Left cardiac atrium (tissue), 4 donors: Measurements from ENCODE around the gene SEC61A2. TPM values are rescaled to one million over a fixed set of nuclear protein-coding genes. Genes with fewer than 3 reads are reported as not detected.

ENCODE experiments used
- ATAC-seq, 2 donors: fragments of 200-7000 bp; cut with Tn5 transposase; one replicate each; pipeline ENCODE4 v1.9.1; 2020; ENCODE audit warnings: mild to moderate bottlenecking in 2 of 2, moderate library complexity in 2 of 2
- DNase-seq: peaks from one replicate; pipeline ENCODE4 v3.0.0-alpha.2; 2020
- intact Hi-C, 2 donors: fragments of 100-400 bp; cut with DNase I; formaldehyde crosslinking; loops; one replicate each; pipeline versions ENCODE4 v1.14.1 to v1.15.1; 2022 to 2023
- total RNA-seq, 2 donors: library from RNA; stranded (reverse); fragmentation: NEBNext Ultra II Directional; extraction: Animal tissue kit (Norgen Biotek cat#: 25700); gene quantifications; one replicate each; pipeline ENCODE4 v1.2.1, GENCODE V29; 2021
- donor health status: DM: no; HTN: yes; CAD: no.
- donor health status: DM: no; HTN: yes; CAD: no; lungs with severe emphysema.
- donor health status: DM: yes; HTN: yes; CAD: no.
- donor health status: Dilated cardiomyopathy.

The SEC61A2 gene
- total RNA-seq, 2 donors from 2014 or later, result 11.4 to 13.8 TPM

DNA sequence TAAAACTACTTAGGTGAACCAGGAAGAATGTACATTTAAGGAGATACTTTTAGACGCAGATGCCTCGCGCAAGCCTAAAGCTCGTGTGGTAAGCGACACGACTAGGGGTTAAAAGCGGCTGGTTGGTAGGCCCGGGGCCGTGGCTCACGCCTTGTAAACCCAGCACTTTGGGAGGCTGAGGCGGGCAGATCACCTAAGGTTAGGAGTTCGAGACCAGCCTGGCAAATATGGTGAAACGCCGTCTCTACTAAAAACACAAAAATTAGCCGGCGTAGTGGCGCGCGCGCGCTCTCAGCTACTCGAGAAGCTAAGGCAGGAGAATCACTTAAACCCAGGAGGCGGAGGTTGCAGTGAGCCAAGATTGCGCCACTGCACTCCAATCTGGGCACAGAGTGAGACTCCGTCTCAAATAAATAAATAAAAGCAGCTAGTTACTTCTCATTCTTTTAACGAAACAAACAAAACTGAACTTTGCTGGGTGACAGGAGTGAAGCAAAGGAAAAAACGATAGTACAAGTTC lies 65.3 kb downstream of the SEC61A2 start:
- intact Hi-C loops, result no loop called here
- ATAC-seq (peak; percentile 43 to 50), DNase-seq (peak; percentile 54)

- intact Hi-C loops, result no loop called here
- ATAC-seq (peak in 1 of 2 donors; percentile 32), DNase-seq (no peak)
These were observed 65.8 kb downstream of the SEC61A2 start for GRCh38 chr10:12195281-12195602.

- intact Hi-C loops, result no loop called here
- ATAC-seq (peak; percentile 96 to 97), DNase-seq (peak; percentile 89)
These were observed 66.4 kb downstream of the SEC61A2 start, which contains the start of the genes CDC123 and NUDT5 for GRCh38 chr10:12195603-12196506. Gene CDC123 (plus strand): TSS chr10:12196188. CDS start chr10:12196246, 58 bp downstream. Gene NUDT5 (minus strand): TSS chr10:12195891. CDS start chr10:12186291, 9,600 bp downstream.

DNA sequence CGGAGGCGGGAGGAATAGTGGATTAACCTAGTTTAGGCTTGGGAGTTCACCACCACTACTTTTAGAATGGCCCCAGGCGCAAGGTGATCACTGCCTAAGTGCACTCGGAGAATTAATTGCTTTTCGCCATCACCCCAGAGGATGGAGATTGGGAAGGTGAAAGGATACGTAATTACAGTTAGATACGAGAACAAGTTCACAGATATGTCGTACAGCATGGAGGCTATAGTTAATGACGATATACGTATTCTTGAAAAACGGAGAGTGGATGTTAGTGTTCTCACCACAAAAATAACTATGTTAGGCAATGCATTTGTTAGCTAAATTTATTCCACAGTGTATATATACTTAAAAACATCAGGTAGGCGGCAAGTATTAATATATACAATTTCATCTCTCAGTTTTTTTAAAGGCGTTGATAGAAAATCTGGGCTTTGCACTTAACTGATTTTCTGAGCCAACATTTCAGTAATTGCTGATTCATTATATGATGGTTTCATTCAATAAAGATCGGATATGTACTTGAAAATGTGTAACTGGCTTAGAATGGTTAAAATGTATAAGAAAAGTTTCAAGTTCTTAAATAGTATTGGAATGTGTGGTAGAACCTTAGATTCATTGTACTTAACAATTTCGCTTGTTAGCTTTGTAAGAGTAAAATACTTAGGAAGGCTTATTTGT lies 67.2 kb downstream of the SEC61A2 start:
- DNase-seq, result no peak
- intact Hi-C loops, result no loop called here
- ATAC-seq, result no peak

GRCh38 chr10:12198156-12198555 lies 68.7 kb downstream of the SEC61A2 start:
- DNase-seq (no peak), ATAC-seq (no peak)
- intact Hi-C loops, result no loop called here

DNA sequence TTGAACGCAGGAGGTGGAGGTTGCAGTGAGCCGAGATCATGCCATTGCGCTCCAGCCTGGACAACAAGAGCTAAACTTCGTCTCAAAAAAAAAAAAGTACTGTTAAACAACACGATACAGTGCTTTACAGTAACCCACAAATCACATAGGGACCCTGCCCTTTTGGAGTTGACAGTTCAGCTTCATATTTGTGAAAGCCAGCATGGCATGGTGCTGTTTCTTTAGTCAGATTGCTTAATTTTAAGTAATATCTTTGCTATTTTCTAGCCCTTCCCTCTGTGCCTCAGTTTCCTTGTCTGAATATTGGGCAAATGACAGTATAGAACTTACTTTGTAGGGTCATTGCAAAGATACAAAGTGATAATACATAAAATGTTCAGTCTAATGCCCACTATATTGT lies 71.4 kb downstream of the SEC61A2 start:
- intact Hi-C loops, result loop anchor here in 1 of 2 donors (5.0 kb wide), 1 partner anchor 796 kb away; no protein-coding TSS in a partner anchor
- DNase-seq (no peak), ATAC-seq (no peak)

GRCh38 chr10:12201543-12201942 lies 72.1 kb downstream of the SEC61A2 start:
- no peak for DNase-seq
- ATAC-seq, result no peak
- intact Hi-C loops, result loop anchor here in 1 of 2 donors (5.0 kb wide), 1 partner anchor 796 kb away; no protein-coding TSS in a partner anchor

DNA sequence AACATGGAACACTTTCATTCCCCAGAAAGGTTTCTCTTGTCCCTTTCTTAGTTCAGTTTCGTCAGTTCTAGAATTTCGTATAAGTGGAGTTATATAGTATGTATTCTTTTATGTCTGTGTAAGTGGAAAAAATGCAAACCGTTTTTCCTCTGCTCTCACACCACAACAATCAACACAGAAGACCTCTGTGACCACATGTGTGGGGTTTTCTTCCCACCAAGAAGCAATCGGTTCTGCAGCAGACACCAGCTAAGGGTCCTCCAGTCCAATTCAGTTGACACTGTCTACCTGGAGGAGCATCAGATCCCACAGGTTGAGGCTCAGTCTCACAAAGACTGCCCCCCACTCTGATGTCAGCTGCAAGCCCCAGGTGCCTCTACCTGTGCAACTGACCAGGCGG lies 72.7 kb downstream of the SEC61A2 start:
- DNase-seq, result no peak

GRCh38 chr10:12205082-12205481 lies 75.6 kb downstream of the SEC61A2 start:
- no peak for ATAC-seq
- intact Hi-C loops, result no loop called here
- no peak for DNase-seq

More for the DNA sequence above, 72.7 kb downstream of the SEC61A2 start:
- intact Hi-C loops, result loop anchor here in 1 of 2 donors (5.0 kb wide), 1 partner anchor 795 kb away; no protein-coding TSS in a partner anchor
- no peak for ATAC-seq

DNA sequence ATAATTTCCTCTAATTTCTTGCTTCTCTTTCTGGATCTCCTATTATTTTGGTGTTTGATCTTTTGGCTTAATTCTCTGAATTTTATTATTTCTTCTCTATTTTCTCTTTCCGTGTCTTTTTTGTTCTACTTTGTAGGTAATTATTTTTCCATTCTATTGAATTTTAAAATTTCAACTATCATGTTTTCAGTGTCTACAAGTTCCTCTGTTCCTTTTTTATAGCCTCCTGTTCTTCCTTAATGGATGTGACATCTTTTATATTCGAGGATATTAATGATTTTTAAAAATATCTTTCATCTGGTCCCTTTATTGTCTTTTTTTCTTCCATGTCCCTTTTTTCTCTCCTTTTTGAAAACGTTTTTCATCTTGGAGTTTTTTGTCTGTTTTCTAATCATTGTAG lies 77.6 kb downstream of the SEC61A2 start:
- intact Hi-C loops, result no loop called here

DNA sequence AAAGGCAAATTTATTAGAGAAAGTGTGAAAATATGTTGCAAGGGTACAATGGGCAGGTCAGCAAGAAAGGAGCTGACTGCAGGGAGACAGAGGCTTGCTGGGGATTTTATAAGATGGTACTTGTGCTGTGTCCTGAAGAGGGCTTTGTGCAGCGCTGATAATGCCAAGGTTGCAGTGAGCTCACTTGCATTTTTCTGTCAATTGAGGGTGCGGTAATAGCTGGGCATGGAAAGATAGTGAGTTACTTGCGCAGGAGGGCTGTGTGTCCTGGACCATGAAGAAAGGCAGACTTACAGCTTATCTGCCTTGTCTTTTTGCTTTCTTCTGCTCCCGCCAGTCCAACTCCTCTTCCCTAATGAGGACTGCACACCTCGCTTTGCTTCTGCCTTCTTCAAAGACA lies 79.0 kb downstream of the SEC61A2 start:
- no peak for DNase-seq
- intact Hi-C loops, result no loop called here
- ATAC-seq, result no peak

More for the DNA sequence above, 77.6 kb downstream of the SEC61A2 start:
- no peak for DNase-seq
- ATAC-seq, result no peak

DNA sequence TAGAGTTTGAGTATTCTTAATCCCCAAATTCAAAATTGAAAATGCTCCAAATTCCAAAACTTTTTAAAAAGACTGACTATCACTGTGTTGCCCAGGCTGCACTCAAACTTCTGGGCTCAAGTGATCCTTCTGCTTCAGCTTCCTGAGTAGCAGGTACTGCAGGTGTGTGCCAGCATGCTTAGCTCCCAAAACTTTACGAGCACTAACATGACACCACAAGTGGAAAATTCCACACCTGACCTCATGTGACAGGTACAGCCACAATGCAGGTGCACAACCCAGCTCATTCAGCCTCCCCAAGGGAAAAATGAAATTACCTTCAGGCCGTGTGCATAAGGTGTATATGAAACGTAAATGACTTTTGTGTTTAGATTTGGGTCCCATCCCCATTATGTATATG lies 83.0 kb downstream of the SEC61A2 start:
- DNase-seq (no peak), ATAC-seq (no peak)
- intact Hi-C loops, result loop anchor here in 1 of 2 donors (5.0 to 10.0 kb wide), 2 partner anchors 500 to 692 kb away; no protein-coding TSS in a partner anchor

GRCh38 chr10:12213621-12214020 lies 84.1 kb downstream of the SEC61A2 start:
- DNase-seq (no peak), ATAC-seq (no peak)
- intact Hi-C loops, result loop anchor here in 1 of 2 donors (5.0 to 10.0 kb wide), 2 partner anchors 499 to 691 kb away; no protein-coding TSS in a partner anchor

GRCh38 chr10:12214093-12214492 lies 84.6 kb downstream of the SEC61A2 start:
- no peak for ATAC-seq
- no peak for DNase-seq
- intact Hi-C loops, result loop anchor here in 1 of 2 donors (5.0 to 10.0 kb wide), 2 partner anchors 498 to 691 kb away; no protein-coding TSS in a partner anchor

DNA sequence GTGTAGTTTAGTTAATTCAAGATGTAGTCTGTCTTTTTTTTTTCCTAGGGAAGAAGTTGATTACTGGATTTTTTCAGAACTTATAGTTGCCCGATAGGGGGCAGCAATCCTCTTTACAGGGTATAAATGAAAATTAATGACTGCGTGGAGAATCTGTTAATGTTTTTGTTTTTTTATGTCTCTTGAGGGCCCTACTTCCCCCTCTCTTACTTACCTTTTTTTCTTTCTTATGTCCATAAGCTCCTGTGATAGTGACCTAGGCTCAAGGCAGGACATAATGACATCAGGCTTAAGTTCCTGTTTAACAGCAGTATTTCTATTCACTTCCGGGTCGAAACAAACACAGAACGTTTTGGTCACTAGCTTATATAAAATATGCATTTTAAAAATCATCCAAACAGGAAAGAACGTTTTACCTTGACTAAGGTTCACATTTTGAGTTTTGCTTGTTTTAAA lies 85.3 kb downstream of the SEC61A2 start:
- no peak for DNase-seq
- intact Hi-C loops, result loop anchor here in 1 of 2 donors (5.0 to 10.0 kb wide), 2 partner anchors 498 to 690 kb away; no protein-coding TSS in a partner anchor
- ATAC-seq, result peak in 1 of 2 donors; percentile 41
